HG02588 (cell line): ENCODE results near the gene C2CD4D.

Experiments
- ATAC-seq: cut with Tn5 transposase; IDR thresholded peaks from one replicate; pipeline ENCODE4 v1.9.1; 2021; ENCODE audit warnings: mild to moderate bottlenecking, moderate library complexity; ENCODE audit not compliant: unreplicated experiment

C2CD4D gene

DNA sequence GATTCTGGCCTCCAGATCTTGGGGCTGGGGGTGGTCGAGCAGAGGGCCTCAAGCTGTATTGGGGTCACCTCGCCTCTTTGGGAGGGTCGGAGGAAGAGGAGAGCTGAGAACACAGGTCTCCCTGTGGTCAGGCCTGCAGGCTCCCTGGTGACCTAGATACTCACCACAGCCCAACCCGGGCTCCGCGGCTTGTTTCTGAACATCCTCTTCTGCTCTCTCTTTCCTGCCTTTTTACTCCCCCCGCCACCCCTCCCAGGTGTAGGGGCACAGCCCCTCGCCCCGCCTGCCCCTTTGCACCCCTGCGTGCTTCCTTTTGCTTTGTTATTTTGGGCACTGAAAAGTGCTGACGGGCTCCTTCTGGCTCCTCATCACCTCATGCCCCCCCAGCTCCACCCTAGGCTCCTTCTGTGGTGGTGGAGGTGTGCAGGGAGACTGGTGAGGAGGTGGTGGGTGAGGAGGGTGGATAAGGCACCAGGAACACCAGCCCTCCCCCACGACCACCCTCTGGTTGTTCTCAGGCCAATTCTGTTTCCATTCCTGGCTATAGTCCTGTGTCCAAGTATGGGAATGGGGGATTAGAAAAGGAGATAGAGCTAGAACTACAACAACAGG, 23.8 kb downstream of the C2CD4D start:
- no peak for ATAC-seq

DNA sequence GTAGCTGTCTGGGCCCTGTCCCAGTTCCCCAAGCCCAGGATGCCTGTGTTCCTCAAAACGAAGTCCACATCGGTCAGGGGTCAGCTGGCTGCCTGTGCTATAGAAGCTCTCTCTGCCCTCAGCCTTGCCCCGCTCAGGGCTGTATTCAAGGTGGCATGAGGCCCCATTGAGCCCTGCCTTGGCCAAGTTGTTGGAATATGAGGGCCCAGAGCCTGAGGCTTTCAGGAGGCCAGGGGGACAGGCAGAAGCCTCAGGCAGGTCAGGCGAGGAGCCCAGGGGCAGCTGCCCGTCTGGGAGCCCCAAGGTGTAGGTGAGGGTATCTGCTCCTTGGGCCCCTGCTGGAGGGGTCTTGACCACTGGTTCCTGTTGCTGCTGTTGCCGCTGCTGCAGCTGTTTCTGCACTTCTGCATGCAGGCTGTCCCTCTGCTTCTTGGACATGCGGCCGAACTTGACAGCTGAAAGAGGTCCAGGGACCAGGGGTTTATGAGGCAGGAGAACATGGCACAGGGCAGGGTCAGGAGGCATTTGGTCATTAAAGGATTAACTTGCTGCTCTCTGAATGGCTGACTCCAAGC, 24.6 kb downstream of the C2CD4D start:
- ATAC-seq = no peak

DNA sequence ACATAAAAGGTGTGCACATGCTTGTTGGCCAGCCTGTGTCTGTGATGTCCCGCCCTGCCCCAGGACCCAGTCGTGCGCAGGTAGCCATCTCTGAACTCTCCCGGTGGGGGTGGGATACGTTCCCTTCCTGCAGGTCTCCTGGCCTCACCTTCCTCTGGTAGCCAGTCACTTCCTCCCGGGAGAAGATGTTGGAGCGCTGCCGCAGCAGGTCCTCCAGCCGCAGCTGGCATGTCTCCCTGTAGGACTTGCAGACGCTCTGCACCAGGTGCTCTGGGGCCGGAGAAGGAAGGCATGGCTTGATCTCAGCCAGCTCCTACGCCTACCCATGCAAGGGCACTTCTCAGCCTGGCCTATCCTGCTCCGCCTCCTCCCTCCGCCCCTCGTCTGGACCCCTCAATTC, 25.2 kb downstream of the C2CD4D start:
- ATAC-seq = no peak

DNA sequence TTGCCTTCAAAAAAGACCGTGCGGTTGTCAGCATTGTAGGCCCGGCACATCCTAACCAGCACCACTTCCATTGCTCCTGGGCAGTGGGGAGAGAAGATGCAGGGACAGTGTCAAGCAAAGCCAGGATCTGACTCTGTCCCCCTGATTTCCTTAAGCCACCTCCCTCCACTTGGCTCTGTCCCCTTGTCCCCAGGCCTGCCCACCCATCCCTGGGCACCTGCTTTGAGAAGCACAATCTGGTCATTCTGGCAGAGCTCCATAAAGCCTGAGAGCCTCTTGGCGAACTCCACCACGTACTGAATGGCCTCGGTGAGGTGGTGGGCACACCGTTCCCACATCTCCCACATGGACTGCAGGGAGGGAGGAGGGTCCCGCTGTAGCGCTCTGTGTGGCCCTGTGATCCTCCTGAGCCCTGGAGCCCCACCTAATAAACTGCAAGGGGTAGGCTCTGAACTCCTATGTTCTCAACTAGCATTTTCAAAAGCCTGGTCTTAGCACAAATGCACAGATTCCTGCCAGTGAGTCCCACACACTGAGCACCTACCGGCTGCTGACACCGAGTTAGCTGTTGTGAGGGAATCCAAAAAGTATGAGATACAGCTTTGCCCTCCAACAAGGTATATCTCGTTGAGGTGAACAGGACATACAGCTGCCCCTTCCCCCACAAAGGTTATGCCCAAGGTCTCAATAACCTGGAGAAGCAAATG, 26.2 kb downstream of the C2CD4D start:
- ATAC-seq = no peak

DNA sequence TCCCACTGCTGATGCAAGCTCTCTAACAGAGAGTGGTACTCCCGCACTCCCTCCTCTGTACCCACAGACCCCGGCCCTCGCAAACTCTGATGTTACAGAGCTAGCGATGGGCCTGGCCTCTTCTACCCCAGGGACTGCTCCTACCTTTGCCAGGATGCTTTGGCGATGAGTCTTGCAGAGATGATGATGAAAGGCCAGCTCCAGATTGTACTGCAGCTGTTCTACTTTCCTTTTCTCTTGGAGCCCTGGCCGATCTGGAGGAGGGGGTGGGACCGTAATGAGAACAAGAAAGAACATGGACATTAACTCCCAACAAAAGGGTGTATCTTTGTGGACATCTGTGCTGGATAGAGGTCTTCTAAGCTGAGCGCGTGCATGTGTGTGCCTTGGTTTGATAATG, 28.4 kb downstream of the C2CD4D start:
- no peak for ATAC-seq

DNA sequence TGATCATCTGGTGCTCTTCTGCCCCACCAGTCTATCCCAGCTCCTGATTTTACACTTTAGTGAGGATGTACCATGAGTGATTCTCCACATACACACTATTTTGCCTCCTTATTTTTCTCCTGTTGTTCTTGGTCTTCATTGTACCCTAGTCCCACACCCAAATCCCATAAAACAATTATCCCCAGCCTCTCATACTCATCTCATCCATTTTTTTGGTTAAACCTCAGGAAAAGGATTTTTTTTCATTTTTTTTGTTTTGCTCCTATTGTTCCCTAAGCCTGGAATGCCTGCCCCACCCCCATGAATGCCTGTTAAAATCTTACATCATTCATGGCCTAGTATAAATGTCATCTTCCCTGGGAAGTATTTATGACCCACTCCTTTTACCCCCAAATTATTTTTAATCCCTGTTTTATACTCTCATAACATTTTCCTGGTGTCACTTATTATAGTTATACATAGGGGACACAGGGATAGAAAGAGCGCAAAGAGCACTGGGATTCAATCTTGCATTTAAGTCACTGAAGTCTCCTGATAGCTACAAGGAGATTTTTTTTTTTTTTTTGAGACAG, 29.5 kb downstream of the C2CD4D start:
- ATAC-seq = no peak

DNA sequence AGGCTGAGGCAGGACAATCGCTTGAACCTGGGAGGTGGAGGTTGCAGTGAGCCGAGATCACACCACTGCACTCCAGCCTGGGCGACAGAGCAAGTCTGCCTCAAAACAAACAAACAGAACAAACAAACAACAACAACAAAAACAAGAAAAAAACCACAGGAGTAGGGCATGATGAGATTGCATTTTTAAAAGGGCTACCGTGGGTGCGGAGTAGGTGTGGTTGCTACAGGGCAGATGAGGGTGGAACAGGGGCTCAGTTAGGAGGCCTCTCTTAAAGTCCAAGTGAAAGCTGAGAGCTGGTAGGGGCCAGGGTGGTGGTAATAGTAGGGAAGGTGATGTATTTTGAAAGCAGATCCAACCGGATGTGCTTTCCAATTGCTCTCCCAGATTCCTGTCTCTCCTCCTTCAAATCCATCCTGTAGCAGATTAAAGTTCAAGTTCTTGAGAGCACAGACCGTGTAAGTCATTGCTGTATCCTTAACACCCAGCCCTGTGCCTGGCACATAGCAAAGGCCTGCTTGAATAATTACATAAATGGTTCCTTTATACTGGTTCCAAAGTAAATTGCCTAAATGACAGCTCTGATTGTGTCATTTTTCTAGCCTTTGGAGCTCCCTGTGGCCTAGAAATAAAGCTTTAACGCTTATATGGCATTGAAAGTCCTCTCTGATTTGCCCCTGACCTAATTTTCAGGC, 30.2 kb downstream of the C2CD4D start:
- ATAC-seq = no peak

DNA sequence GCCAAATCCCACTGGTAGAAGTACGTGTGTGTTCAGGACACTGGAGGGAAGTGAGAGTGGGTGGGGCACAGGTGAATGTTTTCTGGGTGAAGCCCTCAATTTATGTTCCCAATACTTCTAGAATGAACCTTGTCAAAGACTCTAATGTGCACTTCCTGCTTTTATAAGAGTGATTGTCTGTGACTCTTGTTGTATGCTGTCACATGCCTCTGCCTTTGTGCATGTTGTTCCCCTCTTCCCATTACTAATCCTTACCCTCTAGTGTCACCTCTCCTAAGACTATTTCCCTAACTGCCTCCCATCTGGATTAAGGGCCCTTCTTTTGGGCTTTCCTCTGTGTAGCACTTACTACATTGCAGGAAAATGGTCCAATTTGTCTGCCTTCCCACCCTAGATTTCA, 31.9 kb downstream of the C2CD4D start:
- no peak for ATAC-seq

DNA sequence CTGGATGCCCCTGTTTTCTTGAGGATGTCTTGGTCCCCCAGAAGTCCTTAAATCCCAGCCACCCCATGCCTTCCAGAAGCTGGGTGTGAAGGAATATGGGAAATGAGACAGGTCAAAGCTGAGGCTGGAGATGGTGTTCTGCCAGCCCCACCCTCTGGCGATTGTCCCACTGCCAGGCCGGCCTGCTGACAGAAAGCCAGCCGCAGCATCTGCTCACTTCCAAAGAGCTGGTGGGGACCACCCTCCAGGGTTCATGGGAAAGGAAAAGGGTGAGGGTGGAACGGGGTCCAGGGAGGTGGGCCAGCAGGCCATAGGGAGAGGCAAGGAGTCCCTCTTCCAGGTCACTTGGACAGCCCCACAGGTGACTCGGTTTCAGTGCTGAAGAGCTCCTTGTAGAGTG, 32.5 kb downstream of the C2CD4D start:
- ATAC-seq = no peak

DNA sequence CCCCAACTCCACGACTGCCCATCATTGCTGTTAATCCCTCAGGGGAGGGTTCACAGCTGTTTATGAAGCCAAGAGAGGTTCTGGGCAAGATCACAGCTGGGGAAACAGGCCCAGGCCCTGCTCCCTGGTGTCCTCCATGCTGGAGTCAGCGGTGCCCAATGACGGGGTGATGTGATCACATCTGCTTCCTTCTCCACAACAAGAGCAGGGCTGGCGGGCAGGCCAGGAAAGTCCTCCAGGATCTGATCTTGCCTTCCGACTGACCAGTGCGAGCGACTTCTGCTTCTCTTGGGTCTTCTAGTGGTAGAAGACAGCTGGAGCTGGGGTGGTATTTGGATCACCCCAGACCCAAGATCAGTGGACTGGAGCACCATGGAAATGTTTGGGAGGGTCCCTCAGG, 33.5 kb downstream of the C2CD4D start:
- ATAC-seq = no peak

DNA sequence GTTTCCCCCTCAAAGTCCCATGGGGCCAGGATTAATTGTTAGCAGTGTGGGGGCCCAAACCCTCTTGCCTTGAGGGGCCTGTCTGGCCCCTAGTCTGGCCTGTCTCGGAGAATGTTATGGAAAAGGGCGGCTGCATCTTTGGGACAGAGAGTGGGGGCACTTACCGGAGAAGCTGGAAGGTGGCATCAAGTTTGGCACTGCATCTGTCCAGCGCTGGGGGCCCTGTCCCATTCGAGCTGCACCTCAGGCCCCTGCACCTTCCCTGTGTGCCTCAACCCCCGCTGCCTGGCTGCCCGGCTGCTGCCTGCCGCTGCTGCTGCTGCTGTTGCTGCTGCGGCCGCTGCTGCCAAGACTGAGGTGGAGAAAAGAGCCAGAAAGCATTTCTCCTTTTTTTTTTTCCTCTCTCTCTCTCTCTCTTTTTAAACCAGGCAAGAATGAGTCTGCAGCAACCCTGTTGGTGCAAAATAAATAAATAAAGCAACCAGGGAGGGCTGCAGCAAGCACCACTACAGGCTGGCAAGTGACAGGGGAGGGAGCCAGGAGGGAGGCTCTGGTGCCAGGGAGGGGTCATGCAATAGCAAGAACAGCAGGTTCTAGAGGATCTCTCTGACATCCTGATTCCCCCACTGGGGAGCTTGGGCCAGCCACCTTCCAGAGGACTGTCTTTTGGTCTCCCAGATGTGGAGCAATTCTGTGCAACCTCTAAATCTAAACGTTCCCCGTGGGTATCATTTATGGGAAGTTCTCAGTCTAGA, 34.4 kb downstream of the C2CD4D start, which contains the start of gene LINGO4:
Gene LINGO4, minus strand, starts transcription at position 354 of the 755 bp plus-strand sequence. CDS start 2,715 bp downstream, outside the sequence.
- ATAC-seq = no peak

DNA sequence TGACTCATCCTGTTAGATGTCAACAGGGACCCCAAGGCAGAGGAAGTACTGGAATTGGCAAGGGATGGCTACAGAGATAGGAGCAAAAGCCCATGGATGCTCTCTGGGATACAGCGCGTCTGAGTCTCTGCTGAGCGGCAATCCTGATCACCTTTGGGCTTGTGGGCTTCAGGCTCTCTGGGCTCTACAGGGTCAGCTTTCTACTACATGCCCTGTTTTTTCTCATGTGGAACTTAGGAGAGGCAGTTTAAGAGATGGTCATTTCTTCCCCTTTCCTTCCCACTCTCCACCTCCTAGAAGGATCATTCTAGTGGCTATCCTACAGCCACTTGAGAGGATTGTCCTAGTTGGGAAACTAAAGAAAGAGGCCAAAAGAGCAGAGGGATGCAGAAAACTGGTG, 35.7 kb downstream of the C2CD4D start:
- ATAC-seq = no peak

DNA sequence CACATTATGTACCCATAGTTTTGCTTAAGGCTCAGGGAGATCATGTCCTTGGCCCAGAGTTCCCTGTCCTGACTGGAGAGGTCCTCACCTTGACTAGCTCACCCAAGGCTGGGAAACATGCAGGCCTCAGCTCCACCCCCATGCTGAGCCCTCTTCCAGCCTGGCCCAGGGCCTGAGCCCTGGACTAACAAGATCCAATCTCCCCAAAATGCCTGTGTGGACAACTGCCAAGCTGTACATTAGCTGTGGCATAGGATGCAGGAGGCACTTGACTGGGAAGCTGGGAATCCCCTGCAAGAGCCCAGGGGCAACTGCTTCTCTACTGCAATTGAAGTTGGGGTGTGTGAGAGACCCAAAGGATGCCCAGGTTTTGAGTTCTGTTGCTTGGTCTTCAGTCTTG, 36.5 kb downstream of the C2CD4D start:
- no peak for ATAC-seq

DNA sequence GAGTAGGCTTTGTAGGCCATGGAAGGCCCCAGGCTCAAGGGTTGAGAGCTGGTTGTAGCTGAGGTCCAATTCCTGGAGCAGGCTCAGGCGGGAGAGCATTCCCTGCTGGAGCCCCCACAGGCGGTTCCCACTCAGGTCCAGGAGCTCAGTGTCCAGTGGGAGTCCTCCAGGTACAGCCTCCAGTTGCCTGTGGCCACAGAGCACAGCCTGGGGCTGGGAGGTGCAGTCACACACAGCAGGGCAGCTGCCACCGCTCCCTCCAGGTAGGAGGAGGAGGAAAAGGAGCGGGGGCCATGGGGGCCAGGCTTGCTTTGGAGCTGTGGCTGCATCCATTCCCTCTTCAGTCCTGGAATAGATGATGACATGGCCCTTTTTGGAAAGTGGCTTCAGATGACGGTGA, 37.2 kb downstream of the C2CD4D start:
- ATAC-seq = no peak

DNA sequence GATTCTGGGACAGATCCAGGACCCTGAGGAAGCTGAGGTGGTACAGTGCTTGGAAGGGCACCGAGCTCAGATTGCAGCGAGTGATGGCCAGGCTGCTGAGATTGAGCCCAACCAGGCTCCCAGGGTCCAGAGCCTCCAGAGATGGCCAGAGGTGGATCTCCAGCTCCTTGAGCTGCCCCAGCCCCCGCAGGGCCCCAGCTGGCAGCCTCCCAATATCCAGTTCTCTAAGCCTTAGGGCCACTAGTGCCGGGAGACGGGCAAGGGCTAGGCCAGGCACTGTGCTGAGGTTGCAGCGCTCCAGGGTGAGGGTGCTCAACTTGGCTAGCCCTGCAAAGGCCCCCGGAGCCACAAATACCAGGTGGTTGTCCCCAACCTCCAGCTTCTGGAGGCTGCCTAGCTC, 37.8 kb downstream of the C2CD4D start:
- ATAC-seq = no peak

DNA sequence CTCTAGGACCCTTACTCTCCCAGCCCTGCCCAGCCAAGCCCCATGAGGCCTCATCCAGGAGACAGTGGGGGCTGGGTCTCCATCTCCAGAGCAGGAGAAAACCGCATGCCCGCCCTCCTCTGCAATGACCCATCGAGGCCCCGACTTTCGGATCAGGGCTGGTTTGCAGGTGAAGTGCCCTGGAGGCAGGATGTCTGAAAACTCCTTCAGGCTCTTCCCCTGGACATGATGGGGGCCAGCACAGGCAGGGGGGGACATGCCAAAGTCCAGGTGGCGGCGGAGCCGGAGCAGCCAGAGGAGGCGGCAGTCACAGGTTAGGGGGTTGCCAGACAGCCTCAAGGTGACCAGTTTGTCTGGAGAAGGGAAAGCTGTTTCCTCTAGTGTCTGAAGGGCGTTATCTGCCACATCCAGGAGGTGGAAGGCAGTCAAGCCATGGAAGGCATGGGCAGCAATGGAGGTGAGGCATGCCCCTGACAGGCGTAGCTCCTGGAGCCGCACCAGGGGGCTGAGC, 38.3 kb downstream of the C2CD4D start:
- no peak for ATAC-seq

DNA sequence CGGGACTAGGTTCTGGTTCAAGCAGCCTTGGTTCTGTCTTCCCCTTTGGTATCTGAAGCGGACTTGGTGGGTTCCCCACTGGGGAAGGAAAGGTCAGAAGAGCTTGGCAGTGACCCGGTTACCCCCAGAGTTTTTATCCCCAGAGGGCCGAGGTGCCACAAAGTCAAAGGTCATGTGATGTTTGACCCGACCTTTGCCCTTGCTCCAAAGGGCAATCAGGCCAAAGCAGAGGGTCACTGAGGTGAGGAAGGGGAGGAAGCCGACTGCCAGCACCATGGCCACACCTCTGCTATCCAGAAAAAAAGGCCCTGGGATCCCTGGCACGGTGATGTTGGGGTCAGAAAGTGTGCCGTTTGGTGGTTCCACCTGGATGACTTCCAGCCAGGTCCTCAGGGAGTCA, 38.8 kb downstream of the C2CD4D start:
- no peak for ATAC-seq

DNA sequence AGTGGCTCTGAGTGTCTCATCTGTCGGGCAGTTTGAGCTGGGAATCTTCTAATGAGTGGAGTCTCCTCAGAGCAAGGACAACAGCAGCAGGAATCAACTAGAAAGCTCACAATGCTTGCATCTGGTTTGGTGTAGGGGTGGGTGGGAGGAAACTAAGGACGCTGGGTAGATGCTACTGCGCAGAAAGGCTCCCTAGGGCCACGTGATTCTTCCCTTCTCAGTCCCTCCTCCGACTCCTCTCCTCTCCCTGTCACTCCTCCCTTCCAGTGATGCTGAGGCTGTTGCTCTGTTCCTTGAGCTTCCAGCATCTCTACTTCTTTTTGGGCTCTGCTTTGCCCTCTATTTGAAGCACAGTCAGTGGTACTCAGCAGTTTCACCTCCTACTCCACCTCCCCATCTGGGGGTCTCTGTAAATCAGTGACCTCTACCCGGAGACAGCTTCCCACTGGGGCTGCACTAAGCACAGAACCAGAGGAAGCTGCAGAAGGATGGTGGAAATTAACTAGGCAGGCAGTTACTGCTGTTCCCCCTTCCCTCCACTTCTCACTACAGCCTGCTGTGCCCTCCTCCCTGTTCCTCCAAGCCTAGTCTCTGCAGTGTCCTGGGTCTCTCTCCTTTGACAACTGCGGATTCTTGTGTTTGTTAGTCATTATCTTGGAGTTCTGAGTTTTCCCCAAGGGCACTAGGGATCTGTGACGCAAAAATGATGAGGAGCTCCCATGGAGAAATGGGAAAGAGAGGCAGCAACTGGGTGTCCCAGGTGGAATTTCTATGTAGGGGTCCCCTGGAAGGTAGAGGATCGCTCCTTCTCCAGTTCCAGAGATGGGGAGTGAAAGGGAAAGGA, 40.2 kb downstream of the C2CD4D start:
- no peak for ATAC-seq

DNA sequence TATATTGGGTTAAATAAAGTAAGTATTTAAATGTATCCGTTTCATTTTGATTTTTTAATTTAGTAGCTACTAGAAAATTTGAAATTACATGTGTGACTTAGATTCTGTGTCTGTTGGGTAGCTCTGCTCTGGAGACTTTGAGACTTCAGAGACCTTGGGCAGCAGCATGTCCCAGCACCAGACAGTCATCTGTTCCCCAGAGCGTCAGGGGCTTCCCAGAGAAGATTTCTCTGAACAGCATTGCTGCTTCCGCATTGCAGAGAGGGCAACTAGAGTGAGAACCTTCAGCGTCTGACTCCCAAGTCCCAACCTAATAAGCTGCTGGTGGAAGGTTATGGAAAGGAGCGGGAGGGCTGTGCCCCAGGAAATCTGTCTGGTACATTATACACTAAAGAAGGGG, 41.0 kb downstream of the C2CD4D start:
- no peak for ATAC-seq
